GM23338 (cell line): Measurements from ENCODE around the gene TRIO.

Experiments used
- CREB1 ChIP-seq: fragments of 250-450 bp; sonication (Bioruptor Pico); IDR thresholded peaks from 2 replicates; pipeline ENCODE4 v1.5.0; 2020; ENCODE audit warnings: low read depth, mild to moderate bottlenecking, moderate library complexity
- CTCF ChIP-seq, 2 experiments: fragments of 200-600 bp in 1 of 2; sonication (generic) in 1 of 2; conservative IDR thresholded peaks; 2 replicates each; pipeline versions ENCODE4 v1.5.1 to v1.6.1; 2016 to 2017; ENCODE audit warnings: antibody characterized with exemption in 2 of 2, low read depth in 2 of 2, mild to moderate bottlenecking in 2 of 2, moderate library complexity in 1 of 2
- ETS1 ChIP-seq: IDR thresholded peaks from 2 replicates; pipeline ENCODE4 v1.6.1; 2016; ENCODE audit warnings: antibody characterized with exemption
- EZH2 ChIP-seq: fragments of 200-600 bp; sonication (generic); IDR thresholded peaks from one replicate; pipeline ENCODE4 v1.8.0; 2017; ENCODE audit warnings: antibody characterized with exemption, mild to moderate bottlenecking, low read depth; ENCODE audit not compliant: unreplicated experiment
- EZH2phosphoT487 ChIP-seq: fragments of 200-600 bp; sonication (generic); IDR thresholded peaks from one replicate; pipeline ENCODE4 v1.8.1; 2018; ENCODE audit warnings: antibody characterized with exemption; ENCODE audit not compliant: unreplicated experiment
- JUNB ChIP-seq: IDR thresholded peaks from one replicate; pipeline ENCODE4 v1.6.1; 2016; ENCODE audit warnings: antibody characterized with exemption; ENCODE audit not compliant: unreplicated experiment
- NANOG ChIP-seq: IDR thresholded peaks from 2 replicates; pipeline ENCODE4 v1.6.1; 2016; ENCODE audit warnings: antibody characterized with exemption, borderline replicate concordance
- POLR2AphosphoS5 ChIP-seq: IDR thresholded peaks from 2 replicates; pipeline ENCODE4 v1.6.1; 2016; ENCODE audit warnings: antibody characterized with exemption, low read depth
- REST ChIP-seq: IDR thresholded peaks from one replicate; pipeline ENCODE4 v1.6.1; 2018; ENCODE audit warnings: antibody characterized with exemption; ENCODE audit not compliant: unreplicated experiment
- ZNF114 ChIP-seq: fragments of 250-450 bp; sonication (Bioruptor Pico); IDR thresholded peaks from 2 replicates; pipeline ENCODE4 v1.5.0; 2020; ENCODE audit warnings: mild to moderate bottlenecking, moderate library complexity
- ZNF331 ChIP-seq: fragments of 250-450 bp; sonication (Bioruptor Pico); IDR thresholded peaks from 2 replicates; pipeline ENCODE4 v1.5.0; 2020; ENCODE audit warnings: low read depth, mild to moderate bottlenecking, moderate library complexity
- ZNF462 ChIP-seq: fragments of 250-450 bp; sonication (Bioruptor Pico); IDR thresholded peaks from 2 replicates; pipeline ENCODE4 v1.5.0; 2020; ENCODE audit warnings: mild to moderate bottlenecking, moderate library complexity

- TF ChIP-seq CTCF (conservative IDR thresholded peaks at IDR 0.05; ENCODE audit: low read depth in 2 of 2) (no peak), EZH2 (no peak), CREB1 (no peak), POLR2AphosphoS5 (no peak), JUNB (no peak), ETS1 (no peak), NANOG (no peak), REST (no peak), EZH2phosphoT487 (no peak), ZNF114 (CRISPR knock-in tag) (no peak), ZNF331 (CRISPR knock-in tag) (no peak), ZNF462 (no peak)
Measured at GRCh38 chr5:14508046-14508445, 364.9 kb downstream of the TRIO start.
